Stimulated activated CD4-positive, alpha-beta T cell treated with anti-CD3 and anti-CD28 coated beads, Interleukin-1b, Interleukin-23, amount 100 ng/mL, for 1 hour (primary cell): ENCODE data around the gene HTN1.
"Not testable (repeated sequence)": the region's sequence is repeated elsewhere in the genome, so short reads cannot be mapped to it uniquely, and the experiment has no call there.

Source experiments
- DNase-seq, 2 donors: peaks; one replicate each; pipeline ENCODE4 v3.0.0-alpha.2; 2020; ENCODE audit warnings: low read depth in 2 of 2

Gene HTN1

GRCh38 chr4:70050138-70050537, at the start of gene HTN1:
Gene HTN1, plus strand, starts transcription at chr4:70050438. Its CDS starts 2,639 bp downstream, at chr4:70053077.
- DNase-seq = not testable (repeated sequence)

GRCh38 chr4:70000711-70001110, 49.5 kb upstream of the HTN1 start:
- DNase-seq = no peak

- no peak for DNase-seq
Measured at GRCh38 chr4:70002507-70002906, 47.7 kb upstream of the HTN1 start.

- no peak for DNase-seq
Measured at GRCh38 chr4:70008771-70009170, 41.5 kb upstream of the HTN1 start.

GRCh38 chr4:70019006-70019405, 31.2 kb upstream of the HTN1 start:
- not testable (repeated sequence) for DNase-seq

GRCh38 chr4:70023218-70023617, 27.0 kb upstream of the HTN1 start:
- DNase-seq = no peak

- no peak for DNase-seq
Measured at GRCh38 chr4:70027011-70027410, 23.2 kb upstream of the HTN1 start.

GRCh38 chr4:70028159-70028558, 22.1 kb upstream of the HTN1 start, which contains the start of gene HTN3:
Gene HTN3, plus strand, starts transcription at chr4:70028459. Its CDS starts 2,282 bp downstream, at chr4:70030741.
- DNase-seq = not testable (repeated sequence)

- not testable (repeated sequence) for DNase-seq
Measured at GRCh38 chr4:70037559-70037958, 12.7 kb upstream of the HTN1 start.

GRCh38 chr4:70039928-70040327, 10.3 kb upstream of the HTN1 start:
- DNase-seq = not testable (repeated sequence)

GRCh38 chr4:70041652-70042286, 8.5 kb upstream of the HTN1 start:
- no peak for DNase-seq

- DNase-seq = not testable (repeated sequence)
Measured at GRCh38 chr4:70056534-70056933, 6.3 kb downstream of the HTN1 start.

GRCh38 chr4:70057651-70058050, 7.4 kb downstream of the HTN1 start:
- DNase-seq = no peak

GRCh38 chr4:70059149-70059548, 8.9 kb downstream of the HTN1 start:
- no peak for DNase-seq

GRCh38 chr4:70062000-70062399, 11.8 kb downstream of the HTN1 start:
- DNase-seq = no peak

- DNase-seq = no peak
Measured at GRCh38 chr4:70080205-70080604, 30.0 kb downstream of the HTN1 start.

- no peak for DNase-seq
Measured at GRCh38 chr4:70099206-70099605, 49.0 kb downstream of the HTN1 start.
